HG03103 (cell line): Measurements from ENCODE around the gene MAPKAPK2.

Experiments used
- ATAC-seq: cut with Tn5 transposase; IDR thresholded peaks from one replicate; pipeline ENCODE4 v1.9.1; 2021; ENCODE audit warnings: low read depth; ENCODE audit not compliant: unreplicated experiment

Gene MAPKAPK2

DNA sequence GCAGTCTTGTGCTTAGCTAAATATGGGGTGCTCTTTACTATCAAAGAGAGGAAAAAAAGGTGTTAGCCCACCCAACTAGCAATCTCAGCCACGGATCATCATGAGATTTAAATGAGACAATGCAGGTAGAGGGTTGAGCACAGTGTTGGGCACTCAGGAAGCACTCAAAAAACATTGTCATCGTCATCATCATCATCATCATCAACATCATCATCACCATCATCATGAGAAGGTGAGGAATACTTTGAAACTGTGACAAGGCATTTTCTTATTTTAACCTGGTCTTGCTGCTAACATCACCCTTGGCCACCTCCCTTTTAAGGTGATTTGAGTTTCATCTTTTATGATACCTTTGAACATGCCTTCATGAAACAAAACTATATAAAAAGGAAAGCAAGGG is 3.3 kb upstream of the MAPKAPK2 start:
- ATAC-seq, result no peak

DNA sequence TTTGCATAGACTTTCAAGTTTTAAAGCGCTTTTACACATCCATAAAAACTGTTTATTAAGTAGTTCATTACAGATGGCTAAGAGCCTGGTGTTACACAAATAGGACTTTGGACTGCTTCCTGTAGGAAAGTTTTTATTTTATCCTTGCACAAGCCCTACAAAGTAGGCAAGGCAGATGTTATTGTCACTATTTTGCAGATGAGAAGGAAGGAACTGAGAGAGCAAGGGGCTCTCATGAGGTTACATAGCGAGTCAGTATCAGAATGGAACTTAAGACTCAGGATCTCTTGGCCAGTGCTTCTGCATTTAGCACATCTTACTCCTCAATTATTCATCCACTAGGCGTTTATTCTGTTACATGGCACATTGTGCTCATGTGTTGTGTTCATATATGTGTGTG is 2.6 kb upstream of the MAPKAPK2 start:
- ATAC-seq, result no peak

DNA sequence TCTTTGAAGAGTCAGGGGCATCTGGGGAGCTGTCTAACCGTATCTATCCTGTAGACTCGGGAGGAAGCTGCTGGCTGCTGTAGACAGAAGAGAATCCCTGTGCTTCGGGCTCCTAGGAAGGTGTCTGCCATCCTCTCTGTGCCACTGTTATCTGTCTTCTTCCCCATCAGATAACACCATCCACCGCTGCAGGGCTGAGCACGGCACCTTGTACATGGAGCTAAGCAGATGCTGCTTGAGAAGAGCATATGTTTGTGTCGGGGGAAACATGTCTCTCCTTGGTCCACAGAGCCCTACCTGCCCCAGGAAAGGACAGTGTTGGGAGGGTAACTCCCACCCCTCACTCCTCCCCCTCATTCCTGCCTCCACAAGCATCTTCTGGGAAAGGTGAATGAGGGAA is 1.4 kb upstream of the MAPKAPK2 start:
- no peak for ATAC-seq

DNA sequence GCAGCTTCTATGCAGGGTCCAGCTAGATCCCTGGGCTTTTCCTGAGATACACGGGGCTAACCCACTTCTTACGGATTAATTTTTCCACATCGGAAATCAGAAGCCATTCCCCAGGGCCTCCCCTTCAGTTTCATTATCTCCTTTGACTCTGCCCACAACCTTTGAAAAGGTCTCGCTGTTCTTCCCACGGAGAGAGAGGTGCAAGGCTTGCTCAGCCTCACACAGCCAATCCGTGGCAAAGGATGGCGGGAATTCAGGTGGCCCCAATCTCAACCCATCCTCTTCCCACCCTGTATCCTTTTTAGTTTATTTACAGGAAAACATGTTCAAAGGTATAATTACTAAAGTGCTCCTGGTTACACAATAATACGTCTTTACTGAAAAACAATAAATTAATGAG is 702 bp upstream of the MAPKAPK2 start:
- ATAC-seq, result no peak

DNA sequence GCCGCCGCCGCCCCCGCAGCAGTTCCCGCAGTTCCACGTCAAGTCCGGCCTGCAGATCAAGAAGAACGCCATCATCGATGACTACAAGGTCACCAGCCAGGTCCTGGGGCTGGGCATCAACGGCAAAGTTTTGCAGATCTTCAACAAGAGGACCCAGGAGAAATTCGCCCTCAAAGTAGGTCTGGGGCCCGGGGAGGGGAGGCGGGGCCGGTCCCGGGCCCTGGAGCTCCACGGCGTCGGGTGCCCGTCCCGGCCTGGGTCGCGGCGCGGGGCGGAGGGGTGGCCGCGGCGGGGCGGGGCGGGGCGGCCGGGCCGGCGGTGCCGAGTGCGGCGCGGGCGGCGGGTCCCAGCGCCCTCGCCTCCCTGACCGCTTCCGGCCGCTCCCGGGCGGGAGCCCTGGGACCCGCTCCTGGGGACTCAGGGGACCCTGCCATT is 646 bp downstream of the MAPKAPK2 start:
- no peak for ATAC-seq

DNA sequence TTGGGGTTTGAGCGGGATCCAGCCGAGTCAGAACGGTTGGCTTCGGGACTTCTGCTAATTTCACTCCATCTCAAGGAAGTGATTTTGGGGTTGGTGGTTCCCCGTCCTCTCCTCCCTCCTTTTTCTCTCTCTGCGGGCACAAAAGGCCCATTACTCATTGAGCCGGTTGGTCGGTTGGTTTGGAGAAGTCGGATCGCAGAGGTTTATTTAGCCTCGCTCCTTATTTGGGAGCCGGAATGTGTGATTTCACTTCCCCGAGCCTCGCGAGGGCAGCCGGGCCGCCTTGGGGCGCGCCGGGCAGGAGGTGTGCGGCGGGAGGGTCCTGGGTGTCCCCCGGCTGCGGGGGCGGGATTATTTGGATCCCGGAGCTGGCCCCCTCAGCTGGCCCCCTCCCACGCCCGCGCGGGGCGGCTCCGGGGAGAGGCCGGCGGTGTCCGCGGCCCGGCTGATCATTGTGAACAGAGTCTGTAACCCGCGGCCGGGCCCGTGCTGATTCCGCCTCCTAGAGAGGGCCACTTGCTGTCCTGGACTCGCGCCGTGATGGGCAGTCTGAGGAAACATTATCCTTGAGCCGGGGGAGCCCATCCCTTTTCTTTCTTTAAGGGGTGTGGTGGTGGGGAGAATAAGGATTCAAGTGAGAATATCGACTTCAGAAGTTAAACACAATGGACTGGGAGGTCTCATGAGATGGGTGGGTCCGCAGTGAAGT is 1.2 kb downstream of the MAPKAPK2 start:
- no peak for ATAC-seq

DNA sequence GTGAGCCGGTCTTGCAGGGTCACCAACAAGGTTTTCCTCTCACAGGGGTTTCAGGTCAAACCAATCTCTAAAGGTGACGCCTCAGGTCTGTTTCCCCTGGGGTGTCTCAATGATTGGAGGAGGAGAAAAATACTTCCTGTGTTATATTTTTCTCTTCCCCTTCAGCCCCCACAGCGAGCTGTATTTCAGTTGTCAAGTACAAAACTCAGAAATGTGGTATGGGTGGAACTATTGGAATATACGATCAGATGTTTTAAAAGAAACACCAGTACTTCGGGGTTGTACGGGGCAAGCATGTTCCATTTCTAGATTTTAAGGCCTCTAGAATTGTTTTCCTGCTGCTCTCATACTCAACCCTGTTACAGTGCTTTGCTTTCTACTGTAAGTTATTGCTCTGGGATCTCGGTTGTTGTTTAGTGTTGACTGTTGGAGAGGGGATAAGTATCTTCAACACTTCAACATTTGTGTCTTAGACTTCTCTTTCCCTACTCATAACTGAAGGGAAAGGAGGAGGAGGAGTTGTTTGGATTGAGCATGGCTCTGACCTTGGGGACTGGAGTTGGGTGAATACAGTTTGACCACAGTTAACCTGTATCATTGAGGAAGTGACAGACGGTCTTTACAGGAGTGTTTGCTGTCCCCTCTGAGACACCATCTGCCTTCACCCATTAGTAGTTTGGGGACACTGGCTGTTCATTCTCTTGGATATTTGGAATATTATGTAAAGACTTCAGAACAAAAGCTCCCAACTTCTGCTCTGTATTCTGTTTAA is 2.0 kb downstream of the MAPKAPK2 start:
- no peak for ATAC-seq

DNA sequence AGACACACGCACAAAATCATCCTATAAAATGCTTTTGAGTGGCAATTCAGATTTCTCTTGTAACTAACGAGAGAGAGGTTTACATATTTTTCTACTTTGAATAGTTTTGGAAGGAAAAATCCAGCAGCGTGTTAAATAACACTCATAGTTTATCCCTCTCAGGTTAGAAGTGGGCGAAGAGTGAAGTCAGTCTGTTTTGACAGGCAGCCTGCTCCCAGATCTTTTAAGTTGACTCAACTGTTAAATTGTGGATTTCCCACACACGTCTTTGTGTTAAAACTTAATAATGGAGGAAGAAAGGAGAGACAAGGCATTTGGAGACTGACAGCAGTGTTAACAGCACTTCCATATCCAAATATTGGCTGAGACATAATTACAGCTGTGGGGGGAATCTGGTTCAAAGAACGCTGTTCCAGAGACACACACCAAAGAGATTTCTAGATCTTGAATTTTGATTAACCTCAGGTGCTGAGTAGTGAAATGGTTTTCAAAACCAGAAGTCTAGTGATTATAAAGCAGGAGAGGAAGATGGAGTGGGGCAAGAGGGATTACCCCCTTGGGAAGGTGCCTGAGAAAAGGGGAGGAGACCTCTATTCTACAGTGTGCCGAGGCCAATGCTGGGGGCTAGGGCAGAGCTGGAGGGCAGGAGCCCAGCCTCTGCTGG is 2.7 kb downstream of the MAPKAPK2 start:
- ATAC-seq, result no peak

DNA sequence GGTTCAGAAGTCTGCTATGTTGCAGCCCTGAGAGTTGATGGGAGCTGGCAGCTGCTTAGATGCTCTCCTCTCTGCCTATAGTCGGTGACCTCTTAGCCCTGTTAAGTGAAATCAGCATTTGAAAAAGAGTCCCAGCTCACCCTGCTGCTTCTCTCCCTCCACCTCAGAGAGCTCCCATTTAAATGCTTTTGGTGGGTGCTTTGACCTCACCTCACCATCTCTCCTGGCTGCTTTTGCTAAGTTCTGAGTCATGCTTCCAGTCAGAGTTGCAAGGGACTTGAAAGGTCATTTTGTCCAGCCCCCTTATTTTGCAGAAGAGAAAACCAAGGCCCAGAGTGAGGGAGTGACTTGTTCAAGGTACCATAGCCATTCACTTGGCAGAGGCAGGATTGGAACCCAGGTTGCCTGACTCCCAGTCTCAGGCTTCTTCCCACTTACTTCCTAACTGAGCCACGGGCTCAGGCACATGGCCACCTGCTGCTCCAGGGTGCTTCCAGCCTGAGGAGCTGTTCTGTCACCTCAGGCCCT is 3.3 kb downstream of the MAPKAPK2 start:
- ATAC-seq, result no peak

DNA sequence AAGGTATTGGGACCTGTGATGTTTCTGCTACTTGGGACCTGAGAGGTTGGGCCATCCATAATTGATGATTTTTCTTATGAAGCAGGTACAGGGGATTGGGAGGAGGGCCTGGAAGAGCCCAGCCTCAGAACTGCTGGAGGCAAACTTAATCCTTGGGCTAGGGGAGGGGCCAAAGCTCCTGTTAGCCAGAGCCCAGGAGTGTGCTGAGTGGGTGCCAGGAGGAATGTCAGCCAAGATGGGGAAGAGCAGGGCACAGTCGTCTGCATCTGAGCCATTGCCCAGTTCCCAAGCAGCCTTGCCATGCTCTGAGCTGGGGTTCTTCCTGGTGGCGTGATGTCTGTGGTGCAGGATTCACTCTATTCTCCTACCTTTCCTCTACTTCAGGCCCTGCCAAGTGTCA is 5.8 kb downstream of the MAPKAPK2 start:
- no peak for ATAC-seq

DNA sequence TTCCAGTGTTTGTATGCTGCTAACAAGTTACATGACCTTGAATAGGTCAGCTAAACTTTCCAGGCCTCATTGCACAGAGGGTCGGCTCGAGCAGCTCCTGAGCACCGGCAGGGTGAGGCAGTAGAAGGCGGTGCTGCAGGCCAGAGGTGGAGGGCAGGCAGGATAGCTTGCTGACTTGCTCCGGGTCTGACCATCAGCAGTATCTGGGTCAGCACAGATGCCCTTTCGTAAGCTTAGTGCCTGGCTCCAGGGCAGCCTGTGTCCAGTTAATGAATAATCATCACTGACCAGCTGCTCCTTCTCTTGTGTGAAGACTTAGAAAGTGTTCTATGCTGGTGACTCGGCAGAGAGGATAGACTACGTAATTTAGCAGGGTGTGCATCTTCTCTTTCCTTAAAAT is 6.9 kb downstream of the MAPKAPK2 start:
- no peak for ATAC-seq

DNA sequence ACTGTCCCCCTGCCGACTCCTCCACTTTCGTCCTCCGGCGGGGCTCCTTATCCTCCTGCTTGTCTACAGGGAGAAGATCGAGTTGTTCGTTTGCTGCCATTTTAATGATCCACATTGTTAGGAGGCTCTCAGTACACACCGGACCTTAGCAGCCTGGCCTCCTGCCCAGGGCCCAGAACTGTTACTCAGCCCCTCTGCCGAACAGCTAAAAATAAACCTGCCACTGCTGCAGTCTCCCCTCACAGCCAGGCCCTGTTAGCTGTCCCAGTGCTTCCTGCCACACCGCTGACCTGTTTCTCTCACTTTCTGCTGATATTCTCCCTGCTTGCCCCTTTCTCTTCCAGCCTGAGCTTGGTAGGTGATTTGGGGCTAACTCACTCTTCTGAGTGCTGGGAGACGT is 8.3 kb downstream of the MAPKAPK2 start:
- no peak for ATAC-seq

DNA sequence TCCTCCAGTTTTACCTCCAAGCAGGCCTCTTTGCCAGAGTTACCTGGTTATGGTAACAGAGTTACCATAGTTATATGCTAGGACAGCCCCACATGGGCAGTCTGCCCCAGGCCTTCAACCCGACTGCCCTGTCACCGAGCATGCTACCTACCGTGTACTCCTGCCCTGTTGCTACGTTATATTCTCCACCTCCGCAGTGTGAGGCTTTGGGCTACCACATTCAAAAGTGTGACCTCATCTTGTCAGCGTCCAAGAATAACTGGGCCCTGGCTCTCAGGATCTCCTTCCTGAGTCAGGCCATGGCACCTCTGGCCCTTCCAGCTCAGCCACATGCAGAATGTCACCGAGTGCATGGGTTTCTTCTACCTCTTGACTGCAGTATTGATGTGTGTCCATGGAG is 8.9 kb downstream of the MAPKAPK2 start:
- no peak for ATAC-seq

DNA sequence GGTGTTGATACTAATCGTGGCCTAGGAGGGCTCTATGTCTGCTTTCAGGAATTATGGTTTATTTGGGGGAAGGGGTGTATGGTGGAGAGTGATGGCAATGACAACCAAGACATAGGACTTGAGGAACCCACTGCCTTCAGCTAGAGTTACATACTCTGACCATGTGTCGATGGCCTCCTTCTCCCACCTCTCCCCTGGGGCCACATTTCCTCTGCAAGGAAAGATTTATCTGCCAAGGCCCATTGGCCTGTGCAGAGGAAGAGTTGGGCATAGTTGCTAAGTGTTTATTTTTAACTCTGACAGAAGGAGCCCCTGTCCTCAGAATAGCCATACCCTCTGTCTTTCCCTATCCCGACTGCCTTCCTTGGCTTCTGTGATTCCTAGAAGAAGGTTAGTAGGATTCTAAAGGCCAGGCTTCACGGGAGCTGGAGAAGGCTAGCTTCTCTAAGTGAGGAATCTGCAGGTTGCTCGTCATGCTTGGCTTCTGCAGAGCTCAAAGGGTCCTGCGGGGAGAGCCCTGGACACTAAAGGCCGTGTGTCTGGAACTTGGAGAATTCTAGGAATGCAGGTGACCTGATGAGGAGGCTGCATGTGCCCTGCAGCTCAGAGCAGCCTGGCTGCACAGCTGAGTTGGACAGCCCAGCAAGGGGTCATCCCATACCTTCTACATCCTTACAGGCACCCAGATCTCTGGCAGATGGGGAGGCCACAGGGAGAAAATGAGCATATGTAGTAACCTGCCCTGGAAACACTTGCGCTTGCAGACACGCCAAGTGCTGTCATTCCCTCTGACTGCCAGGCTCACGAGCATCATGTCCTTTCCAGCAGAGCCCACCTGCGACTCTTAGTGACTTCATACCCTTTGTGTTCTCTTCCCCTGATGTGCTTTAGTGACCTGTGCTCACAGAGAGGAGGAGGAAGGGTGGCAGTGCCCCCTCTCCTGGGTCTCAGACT is 9.7 kb downstream of the MAPKAPK2 start:
- ATAC-seq, result no peak

DNA sequence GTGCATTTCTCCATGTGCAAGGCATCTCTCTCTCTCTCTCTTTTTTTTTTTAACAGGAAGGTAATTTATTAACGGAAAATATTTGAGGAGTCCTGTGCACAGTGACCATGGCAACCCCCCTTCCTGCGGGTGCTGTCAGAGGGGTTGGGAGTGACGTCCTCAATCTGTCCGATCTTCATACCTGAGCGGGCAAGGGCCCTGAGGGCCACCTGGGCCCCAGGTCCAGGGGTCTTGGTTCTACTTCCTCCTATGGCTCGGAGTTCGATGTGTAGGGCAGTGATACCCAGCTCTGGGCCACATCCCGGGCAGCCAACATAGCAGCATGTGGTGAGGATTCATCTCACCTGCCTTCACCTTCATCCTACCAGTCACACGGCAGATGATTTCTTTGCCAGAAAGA is 11.0 kb downstream of the MAPKAPK2 start:
- no peak for ATAC-seq

DNA sequence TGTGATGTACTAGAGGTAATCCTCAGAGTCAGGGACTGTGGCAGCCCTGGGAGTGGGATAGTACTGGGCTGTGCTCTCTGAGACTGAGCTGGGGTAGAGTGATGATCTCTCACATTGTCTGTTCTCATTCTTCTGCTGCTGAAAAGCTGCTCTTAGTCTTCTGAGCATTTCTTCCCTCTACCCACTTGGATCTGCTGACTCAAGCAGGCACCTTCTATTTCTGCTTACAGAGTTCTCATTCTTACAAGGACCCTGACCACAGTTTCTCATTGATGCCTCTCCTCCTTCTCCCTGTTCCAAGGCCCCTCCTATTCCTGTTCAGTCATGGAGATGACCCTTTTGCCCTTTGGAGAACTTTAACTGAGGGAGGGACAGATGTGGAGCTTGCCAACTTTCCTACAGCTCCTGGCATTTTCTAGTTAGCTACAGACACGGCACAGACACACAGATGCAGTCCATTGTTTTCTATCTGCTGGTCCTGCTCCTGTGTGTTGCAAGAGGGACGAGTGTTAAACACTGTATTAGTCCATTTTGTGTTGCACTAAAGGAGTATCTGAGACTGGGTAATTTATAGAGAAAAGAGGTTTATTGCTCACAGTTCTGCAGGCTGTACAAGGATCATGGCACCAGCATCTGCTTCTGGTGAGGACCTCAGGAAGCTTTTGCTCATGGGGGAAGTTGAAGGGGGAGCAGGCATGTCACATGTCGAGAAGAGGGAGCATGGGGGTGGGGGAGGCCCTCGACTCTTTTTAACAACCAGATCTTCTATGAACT is 12.3 kb downstream of the MAPKAPK2 start:
- ATAC-seq, result no peak

DNA sequence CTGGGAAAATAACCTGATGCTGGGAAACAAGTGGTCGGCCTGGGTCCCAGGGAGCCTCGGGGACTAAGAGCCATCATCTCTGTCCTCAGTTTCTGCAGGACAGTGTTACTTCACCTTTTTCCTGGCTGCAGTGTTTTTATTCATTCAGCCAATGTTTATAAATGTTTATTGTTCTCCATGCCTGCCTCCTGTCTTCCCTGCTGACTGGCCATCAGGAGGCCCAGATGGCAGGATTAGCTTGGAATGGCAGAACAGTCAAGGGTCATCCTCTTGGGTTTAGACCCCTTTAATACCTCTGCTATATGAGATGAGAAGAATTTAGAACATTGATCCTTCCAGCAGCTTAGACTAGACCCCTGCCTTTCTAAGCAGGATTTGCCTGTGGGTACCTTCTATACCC is 13.3 kb downstream of the MAPKAPK2 start:
- no peak for ATAC-seq

DNA sequence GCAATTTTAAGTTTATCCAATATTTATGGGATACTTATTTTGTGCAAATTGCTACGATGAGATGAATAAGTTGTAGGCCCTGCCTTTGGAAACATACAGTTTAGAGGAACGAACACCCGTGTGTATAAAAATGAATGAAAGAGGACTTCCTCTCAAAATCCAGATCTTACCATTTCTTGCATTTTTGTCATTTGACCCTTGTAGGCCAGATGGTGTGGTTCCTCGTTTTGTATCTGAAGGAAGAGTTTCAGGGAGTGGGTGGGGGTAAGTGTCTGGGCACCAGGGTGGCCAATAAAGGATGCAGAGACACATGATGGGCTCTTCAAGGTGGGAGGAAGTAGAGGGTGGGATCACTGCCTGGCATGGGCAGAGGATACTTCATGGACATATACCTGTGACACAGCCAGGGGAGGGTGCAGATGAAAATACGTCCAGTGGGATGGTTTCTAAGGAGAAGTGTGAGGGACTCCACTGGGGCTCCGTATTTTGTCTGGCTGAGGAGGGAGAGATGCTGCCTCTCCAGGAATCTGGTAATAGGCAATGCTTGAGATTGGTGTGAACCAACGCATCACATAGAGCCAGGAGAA is 14.4 kb downstream of the MAPKAPK2 start:
- no peak for ATAC-seq

DNA sequence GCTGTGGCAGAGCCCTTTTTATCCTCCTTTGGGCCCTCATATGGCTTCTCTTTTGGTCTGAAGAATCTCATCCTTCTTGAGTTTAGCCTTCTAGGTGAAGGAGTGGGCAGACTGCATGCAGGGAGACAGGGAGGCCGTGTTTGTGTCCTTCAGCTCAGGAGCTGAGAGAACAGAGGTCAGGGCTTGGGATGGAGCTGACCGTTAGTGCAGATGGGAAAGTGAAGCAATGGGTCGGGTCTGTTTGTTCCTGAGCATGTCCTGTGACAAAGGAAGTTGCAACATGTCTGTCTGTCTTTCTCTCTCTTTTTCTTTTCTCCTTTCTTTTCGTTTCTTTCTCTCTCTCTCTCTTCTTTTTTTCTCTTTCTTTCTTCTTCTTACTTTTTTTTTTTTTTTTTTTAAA is 14.9 kb downstream of the MAPKAPK2 start:
- no peak for ATAC-seq
